Spleen (tissue), 7 donors: ENCODE data around the gene PRKCE.

Experiments
- POLR2A ChIP-seq, 3 donors: fragments of 450-650 bp; IDR thresholded peaks; one replicate each; pipeline ENCODE4 v1.5.1; 2017; ENCODE audit warnings: antibody characterized with exemption in 3 of 3, mild to moderate bottlenecking in 1 of 3
- POLR2AphosphoS5 ChIP-seq, 3 donors: sonication (generic); formaldehyde crosslinking; IDR thresholded peaks; one replicate each; pipeline ENCODE4 v1.5.1; 2017; ENCODE audit warnings: antibody characterized with exemption in 3 of 3
- TF ChIP-seq, protein P1 (sequence below), 11 experiments: fragments of 200-600 bp in 7 of 11; fragments of 450-650 bp in 4 of 11; sonication (generic) in 4 of 11; IDR thresholded peaks in 8 of 11; conservative IDR thresholded peaks in 3 of 11; 1 replicate in 7 of 11; 2 replicates in 4 of 11; pipeline versions ENCODE4 v1.4.0 to v1.8.0; 2016 to 2021; ENCODE audit warnings: antibody characterized with exemption in 11 of 11, inconsistent platforms in 4 of 11, mild to moderate bottlenecking in 1 of 11
- donor health status: DM: no; HTN: no; CAD: no; lungs with moderate emphysema.
- donor health status: DM: no; HTN: no; CAD: no.
- donor health status: DM: no; HTN: no; CAD: no.

DNA sequence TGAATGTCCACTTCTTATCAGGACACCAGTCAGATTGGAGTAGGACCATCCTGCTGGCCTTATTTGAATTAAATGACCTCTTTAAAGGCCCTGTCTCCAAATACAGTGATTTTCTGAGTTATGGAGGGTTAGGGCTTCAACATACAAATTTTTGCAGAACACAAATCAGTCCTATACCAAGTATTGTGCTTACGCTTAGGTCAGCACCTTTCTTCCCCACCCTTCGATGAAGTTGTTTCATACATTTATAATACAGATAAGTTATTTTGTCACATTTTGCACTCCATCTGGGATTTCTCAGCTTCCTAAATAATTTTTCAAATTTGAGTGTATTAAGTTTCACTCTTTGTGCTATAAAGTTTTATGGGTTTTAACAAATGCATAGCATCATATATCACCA is 455.2 kb downstream of the PRKCE start:
- TF ChIP-seq POLR2AphosphoS5 (IDR thresholded peaks at IDR 0.05) (no peak), POLR2A (IDR thresholded peaks at IDR 0.05) (no peak)
- TF ChIP-seq, protein P1, sequence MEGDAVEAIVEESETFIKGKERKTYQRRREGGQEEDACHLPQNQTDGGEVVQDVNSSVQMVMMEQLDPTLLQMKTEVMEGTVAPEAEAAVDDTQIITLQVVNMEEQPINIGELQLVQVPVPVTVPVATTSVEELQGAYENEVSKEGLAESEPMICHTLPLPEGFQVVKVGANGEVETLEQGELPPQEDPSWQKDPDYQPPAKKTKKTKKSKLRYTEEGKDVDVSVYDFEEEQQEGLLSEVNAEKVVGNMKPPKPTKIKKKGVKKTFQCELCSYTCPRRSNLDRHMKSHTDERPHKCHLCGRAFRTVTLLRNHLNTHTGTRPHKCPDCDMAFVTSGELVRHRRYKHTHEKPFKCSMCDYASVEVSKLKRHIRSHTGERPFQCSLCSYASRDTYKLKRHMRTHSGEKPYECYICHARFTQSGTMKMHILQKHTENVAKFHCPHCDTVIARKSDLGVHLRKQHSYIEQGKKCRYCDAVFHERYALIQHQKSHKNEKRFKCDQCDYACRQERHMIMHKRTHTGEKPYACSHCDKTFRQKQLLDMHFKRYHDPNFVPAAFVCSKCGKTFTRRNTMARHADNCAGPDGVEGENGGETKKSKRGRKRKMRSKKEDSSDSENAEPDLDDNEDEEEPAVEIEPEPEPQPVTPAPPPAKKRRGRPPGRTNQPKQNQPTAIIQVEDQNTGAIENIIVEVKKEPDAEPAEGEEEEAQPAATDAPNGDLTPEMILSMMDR (IDR thresholded peaks at IDR 0.05 in 8 of 11, conservative IDR thresholded peaks at IDR 0.05 in 3 of 11), result no peak
